GM18951 (cell line): ENCODE measurements around the gene CBFA2T3.

Source experiments
- POLR2A ChIP-seq: IDR thresholded peaks from 4 replicates; pipeline ENCODE4 v1.6.1; 2011; ENCODE audit warnings: mild to moderate bottlenecking; ENCODE audit not compliant: insufficient read length, insufficient read depth; ENCODE audit errors: extremely low read depth
- in situ Hi-C: fragments of 300-500 bp; cut with MboI; formaldehyde crosslinking; loops from one replicate; pipeline ENCODE4 v1.12.0; 2022; ENCODE audit warnings: low sequenced_read_pairs, mixed read lengths, inconsistent platforms; ENCODE audit not compliant: unreplicated experiment

CBFA2T3 gene

GRCh38 chr16:88965826-88966480, 11.1 kb downstream of the CBFA2T3 start:
- in situ Hi-C loops = no loop called here
- no peak for TF ChIP-seq POLR2A

- in situ Hi-C loops = no loop called here
- no peak for TF ChIP-seq POLR2A
These were observed 11.6 kb downstream of the CBFA2T3 start for GRCh38 chr16:88965411-88965810.

GRCh38 chr16:88964636-88965035, 12.4 kb downstream of the CBFA2T3 start:
- TF ChIP-seq POLR2A = no peak
- in situ Hi-C loops = no loop called here

GRCh38 chr16:88963583-88963982, 13.4 kb downstream of the CBFA2T3 start:
- no peak for TF ChIP-seq POLR2A
- in situ Hi-C loops = no loop called here

GRCh38 chr16:88962478-88963152, 14.4 kb downstream of the CBFA2T3 start:
- in situ Hi-C loops = no loop called here
- TF ChIP-seq POLR2A = no peak

GRCh38 chr16:88961011-88961410, 16.0 kb downstream of the CBFA2T3 start:
- in situ Hi-C loops = no loop called here
- TF ChIP-seq POLR2A = no peak

- in situ Hi-C loops = no loop called here
- TF ChIP-seq POLR2A = no peak
These were observed 16.5 kb downstream of the CBFA2T3 start for GRCh38 chr16:88960516-88960915.

GRCh38 chr16:88959022-88959421, 18.0 kb downstream of the CBFA2T3 start:
- no peak for TF ChIP-seq POLR2A
- in situ Hi-C loops = no loop called here

GRCh38 chr16:88957887-88958577, 19.0 kb downstream of the CBFA2T3 start:
- TF ChIP-seq POLR2A = no peak
- in situ Hi-C loops = no loop called here

- in situ Hi-C loops = no loop called here
These were observed 19.6 kb downstream of the CBFA2T3 start for GRCh38 chr16:88957433-88957767.

GRCh38 chr16:88956546-88957432, 20.2 kb downstream of the CBFA2T3 start:
- no peak for TF ChIP-seq POLR2A
- in situ Hi-C loops = no loop called here

More at GRCh38 chr16:88957433-88957767, 19.6 kb downstream of the CBFA2T3 start:
- no peak for TF ChIP-seq POLR2A

GRCh38 chr16:88955906-88956305, 21.1 kb downstream of the CBFA2T3 start:
- TF ChIP-seq POLR2A = no peak
- in situ Hi-C loops = no loop called here
